ENCODE measurements around the gene MAML2.

MAML2 gene

GRCh38 chr11:96036863-96037262 lies 306.1 kb downstream of the MAML2 start:
- no peak for DNase-seq (ENCODE audit: low read depth)

- no peak for DNase-seq (ENCODE audit: low read depth)
These were observed 307.3 kb downstream of the MAML2 start for GRCh38 chr11:96035740-96036078.

- no peak for DNase-seq (ENCODE audit: low read depth)
These were observed 307.8 kb downstream of the MAML2 start for GRCh38 chr11:96035031-96035739.

DNA sequence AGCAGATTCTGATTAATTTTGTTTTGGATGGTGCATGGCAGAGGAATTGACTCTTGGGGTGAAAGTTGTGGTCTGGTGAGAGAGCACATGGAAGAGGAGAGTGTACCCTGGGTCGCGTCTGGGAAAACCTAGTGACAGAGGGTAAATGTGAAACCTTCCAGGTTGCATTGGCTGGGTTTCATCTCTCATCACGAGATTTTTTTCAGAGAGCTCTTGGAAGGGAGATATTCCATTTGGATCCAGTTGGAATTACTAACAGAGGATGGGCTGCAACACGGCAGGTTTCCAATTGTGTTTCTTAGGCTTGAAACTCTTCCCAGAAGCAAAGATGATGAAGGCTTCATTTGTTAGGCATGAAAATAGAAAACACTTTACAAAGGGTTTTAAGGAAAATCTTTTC lies 309.4 kb downstream of the MAML2 start:
- no peak for DNase-seq (ENCODE audit: low read depth)

DNA sequence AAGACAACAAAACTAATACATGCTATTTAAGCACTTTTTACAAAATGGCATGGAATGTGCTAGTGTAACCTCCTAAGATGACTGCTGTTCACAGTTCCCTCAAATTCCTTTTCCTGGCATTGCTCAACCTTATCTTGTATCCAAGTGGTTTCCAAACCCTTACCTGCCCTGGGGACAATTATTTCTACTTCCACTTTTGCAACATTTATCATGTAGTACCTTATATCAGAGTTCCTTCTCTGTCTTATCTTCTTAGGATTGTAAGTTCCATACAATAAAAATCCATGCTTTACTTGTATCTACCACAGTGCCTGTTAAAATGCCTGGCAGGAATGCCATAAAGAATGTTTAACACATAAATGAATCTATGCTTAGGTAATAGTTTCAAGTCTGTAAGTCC lies 309.9 kb downstream of the MAML2 start:
- no peak for DNase-seq (ENCODE audit: low read depth)

GRCh38 chr11:96028746-96029145 lies 314.2 kb downstream of the MAML2 start:
- no peak for DNase-seq (ENCODE audit: low read depth)

GRCh38 chr11:96027021-96027420 lies 316.0 kb downstream of the MAML2 start:
- no peak for DNase-seq (ENCODE audit: low read depth)

GRCh38 chr11:96026310-96026709 lies 316.7 kb downstream of the MAML2 start:
- no peak for DNase-seq (ENCODE audit: low read depth)

DNA sequence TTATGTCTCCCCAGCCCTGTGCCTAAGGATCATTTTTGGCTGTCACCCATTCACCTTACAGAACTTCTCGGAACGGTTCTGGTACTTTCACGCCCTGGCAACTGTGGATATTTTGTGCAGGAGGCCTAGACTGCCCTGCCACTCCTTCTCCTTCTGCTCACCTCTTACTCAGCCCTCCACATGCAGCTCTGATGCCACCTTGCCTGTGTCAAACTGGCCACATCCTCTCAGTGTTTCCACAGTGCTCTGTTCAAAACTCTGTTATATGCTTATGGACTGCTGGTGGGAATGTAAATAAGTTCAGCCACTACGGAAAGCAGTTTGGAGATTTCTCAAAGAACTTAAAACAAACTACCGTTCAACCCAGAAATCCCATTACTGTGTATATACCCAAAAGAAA lies 318.3 kb downstream of the MAML2 start:
- DNase-seq (ENCODE audit: low read depth) = no peak

- no peak for DNase-seq (ENCODE audit: low read depth)
These were observed 319.7 kb downstream of the MAML2 start for GRCh38 chr11:96023275-96023674.

DNA sequence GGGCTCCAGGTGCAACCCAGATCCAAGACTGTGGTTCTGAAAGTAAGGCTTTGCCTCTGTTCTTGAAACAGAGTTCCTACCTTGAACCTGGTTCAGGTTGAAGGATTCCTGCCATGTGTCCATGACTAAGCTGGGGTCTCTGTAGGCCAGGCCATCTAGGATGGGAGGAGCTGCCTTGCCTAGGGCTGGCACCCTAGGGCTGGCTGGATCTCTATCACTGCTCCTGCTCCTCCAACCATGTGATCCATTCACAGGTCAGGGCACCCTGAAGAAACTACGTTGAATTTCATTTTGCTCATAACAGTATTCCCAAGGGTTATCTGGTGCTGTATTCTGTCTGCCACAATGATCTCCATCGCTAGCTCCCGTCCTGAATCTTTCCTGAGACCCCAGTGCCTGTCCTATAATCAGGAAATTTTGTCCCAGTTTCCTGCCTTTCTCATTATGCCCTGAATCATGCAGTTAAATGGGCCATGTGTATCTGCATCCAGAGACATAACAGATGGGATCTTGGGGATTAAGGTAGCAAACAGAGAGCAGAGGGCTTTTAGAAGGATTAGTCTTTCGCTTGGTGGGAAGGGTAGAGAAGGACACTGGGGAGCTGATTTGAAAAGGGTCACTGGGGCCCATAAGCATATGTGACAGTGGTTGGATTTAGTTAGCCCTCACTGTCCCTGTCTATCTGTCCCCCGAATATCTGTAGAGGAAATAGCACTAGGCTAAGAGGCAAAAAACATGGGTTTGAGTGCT lies 320.9 kb downstream of the MAML2 start:
- no peak for DNase-seq (ENCODE audit: low read depth)

- no peak for DNase-seq (ENCODE audit: low read depth)
These were observed 322.9 kb downstream of the MAML2 start for GRCh38 chr11:96019810-96020747.

GRCh38 chr11:96019281-96019680 lies 323.7 kb downstream of the MAML2 start:
- DNase-seq (ENCODE audit: low read depth) = no peak

DNA sequence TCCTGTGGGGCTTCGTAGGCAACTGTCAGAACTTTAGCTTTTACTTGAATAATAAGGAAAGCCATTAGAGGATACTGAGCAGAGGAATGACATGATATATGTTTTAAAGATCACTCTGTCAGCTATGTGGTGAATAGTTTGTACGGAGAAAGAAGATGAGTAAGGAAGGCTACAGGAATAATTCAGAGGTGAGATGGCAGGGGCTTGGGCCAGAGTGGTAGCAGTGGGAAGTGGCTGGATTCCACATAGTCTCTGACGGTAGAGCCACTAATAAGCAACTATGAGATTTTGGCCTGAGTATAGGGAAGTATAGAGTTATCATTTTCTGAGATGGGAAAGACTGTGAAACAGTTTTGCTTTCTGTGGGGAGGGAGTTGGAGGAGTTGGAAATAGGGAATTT lies 325.1 kb downstream of the MAML2 start:
- no peak for DNase-seq (ENCODE audit: low read depth)

GRCh38 chr11:96016978-96017502 lies 326.0 kb downstream of the MAML2 start:
- DNase-seq (ENCODE audit: low read depth) = no peak

DNA sequence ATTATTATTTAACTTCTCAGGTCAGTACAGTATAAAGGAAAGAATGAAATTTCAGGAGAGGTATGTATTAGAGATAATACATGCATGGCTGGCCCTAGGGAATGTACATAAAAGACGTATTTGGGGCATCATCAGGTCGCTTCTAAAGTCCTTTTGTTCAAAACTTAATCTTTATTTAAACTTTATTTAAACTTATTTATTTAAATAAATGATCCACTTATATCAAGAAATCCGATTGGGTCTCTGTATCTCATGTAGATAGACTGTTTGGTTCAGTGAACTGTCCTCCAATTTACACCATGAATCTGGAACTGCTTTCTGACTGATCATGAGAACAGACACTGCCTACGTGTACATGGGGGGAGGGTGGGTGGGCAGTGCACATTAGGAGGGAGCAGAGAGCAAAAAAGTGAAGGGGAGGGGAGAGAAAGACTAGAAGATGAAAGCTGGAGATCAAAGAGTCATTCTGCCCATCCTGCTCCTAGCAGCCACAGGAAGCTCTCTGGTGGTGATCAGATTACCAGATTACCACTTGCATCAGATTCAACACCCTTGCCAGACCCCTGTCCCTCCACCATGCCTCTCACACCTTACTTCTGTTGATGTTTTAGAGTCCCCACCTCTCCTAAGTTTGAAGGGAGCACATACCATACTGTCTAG lies 327.0 kb downstream of the MAML2 start:
- no peak for DNase-seq (ENCODE audit: low read depth)

DNA sequence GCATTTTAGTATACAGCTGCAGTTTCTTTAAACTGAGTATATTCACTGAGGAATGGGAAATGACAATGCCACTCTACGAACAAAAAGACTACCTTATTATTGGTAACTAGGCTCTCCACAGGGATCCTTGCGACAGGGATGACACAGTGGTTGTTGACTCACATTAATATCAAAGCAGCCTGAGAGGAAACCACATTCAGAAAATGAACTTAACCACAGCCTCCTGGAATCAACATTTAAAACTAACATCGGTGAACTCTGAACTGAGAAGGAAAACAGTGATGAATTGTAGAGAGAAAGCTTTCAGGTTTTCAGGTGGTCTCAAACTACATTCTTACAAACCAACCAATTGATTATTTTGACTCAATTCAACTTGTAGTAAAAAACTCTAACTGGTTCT lies 328.8 kb downstream of the MAML2 start:
- DNase-seq (ENCODE audit: low read depth) = no peak

- no peak for DNase-seq (ENCODE audit: low read depth)
These were observed 329.4 kb downstream of the MAML2 start for GRCh38 chr11:96013461-96014213.

DNA sequence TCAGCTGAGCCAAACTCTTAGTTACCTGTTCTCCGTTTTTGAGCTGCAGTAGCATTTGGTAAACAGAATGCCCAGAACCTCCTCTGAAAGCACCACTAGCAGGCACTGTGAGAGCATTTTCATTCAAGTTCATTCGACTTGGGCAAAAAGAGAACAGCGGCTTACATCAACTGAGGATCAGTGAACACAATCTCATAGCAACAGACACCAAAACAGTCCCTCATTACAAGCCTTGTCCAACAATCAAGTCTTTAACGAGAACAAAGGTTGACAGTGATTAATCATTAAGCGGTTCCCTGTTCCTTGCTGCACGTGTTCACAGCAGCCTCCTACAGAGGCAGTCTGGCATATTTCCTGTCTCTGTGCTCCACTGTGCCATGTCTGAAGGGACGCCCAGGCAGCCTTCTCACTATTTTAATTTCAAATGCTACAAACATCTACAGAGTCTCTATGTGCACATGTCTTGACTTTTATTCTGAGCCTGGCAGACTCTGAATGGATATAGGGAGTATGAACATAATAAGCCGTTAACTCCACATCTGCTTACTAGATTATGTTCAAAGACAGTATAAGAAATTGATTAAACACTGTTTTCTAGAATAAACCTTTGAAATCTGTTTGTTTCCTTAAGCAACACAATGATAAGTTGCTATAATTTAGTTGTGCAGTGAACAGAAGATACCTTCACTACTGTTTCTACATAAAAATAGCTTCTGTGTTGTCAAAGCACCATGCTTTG lies 330.7 kb downstream of the MAML2 start:
- peak; percentile 37 for DNase-seq (ENCODE audit: low read depth)

DNA sequence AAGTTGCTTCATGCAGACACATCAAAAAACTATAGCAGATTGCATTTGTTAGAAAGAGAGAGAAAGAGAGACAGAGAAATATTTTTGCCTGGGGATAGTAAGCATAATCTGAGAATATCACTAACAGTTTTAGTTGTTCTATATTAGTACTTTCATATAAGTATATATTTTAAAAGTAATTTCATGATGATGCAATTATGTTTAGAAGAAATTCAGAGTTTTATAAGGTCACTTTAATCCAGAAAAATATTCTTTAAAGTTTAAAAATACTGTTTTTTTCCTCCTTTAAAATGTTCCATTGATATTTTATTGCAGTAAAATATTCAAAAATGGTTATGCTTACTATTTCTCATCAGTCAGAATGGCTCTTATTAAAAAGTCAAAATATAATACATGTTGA lies 332.3 kb downstream of the MAML2 start:
- DNase-seq (ENCODE audit: low read depth) = no peak
